Measurements from ENCODE around the gene CLPTM1L. TPM values are rescaled to one million over a fixed set of nuclear protein-coding genes. Genes with fewer than 3 reads are reported as not detected.
"Not testable (repeated sequence)": the region's sequence is repeated elsewhere in the genome, so short reads cannot be mapped to it uniquely, and the experiment has no call there.

CLPTM1L gene
- polyA plus RNA-seq, 4 donors, result 122 to 130 (median 129) TPM

GRCh38 chr5:1362242-1363015 lies 17.5 kb upstream of the CLPTM1L start:
- DNase-seq (ENCODE audit: low read depth in 4 of 4, low spot score in 2 of 4), result no peak

GRCh38 chr5:1360861-1361260 lies 16.0 kb upstream of the CLPTM1L start:
- no peak for DNase-seq (ENCODE audit: low read depth in 4 of 4, low spot score in 2 of 4)

- DNase-seq (ENCODE audit: low read depth in 4 of 4, low spot score in 2 of 4), result not testable (repeated sequence)
These were observed 15.5 kb upstream of the CLPTM1L start for GRCh38 chr5:1360367-1360766.

- no peak for DNase-seq (ENCODE audit: low read depth in 4 of 4, low spot score in 2 of 4)
These were observed 14.8 kb upstream of the CLPTM1L start for GRCh38 chr5:1359713-1360112.

- DNase-seq (ENCODE audit: low read depth in 4 of 4, low spot score in 2 of 4), result no peak
These were observed 14.2 kb upstream of the CLPTM1L start for GRCh38 chr5:1359031-1359645.

DNA sequence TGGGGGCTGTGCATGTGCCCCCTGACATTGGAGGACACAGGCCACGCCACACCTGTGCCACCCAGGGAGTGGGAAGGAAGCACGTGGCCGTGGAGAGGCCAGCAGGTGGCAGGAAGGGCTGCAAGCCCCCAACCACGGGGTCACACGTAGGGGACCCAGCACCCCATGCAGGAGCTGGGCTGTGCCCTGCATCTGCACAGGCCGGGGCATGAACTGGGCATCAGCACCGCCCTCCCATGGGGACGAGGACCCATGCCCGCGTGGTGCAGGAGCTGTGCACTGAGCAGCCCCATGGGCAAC lies 13.8 kb upstream of the CLPTM1L start:
- DNase-seq (ENCODE audit: low read depth in 4 of 4, low spot score in 2 of 4), result no peak

GRCh38 chr5:1357946-1358725 lies 13.2 kb upstream of the CLPTM1L start:
- no peak for DNase-seq (ENCODE audit: low read depth in 4 of 4, low spot score in 2 of 4)

- no peak for DNase-seq (ENCODE audit: low read depth in 4 of 4, low spot score in 2 of 4)
These were observed 12.2 kb upstream of the CLPTM1L start for GRCh38 chr5:1356873-1357787.

- no peak for DNase-seq (ENCODE audit: low read depth in 4 of 4, low spot score in 2 of 4)
These were observed 9.7 kb upstream of the CLPTM1L start for GRCh38 chr5:1354576-1354975.

GRCh38 chr5:1352231-1353219 lies 7.6 kb upstream of the CLPTM1L start:
- DNase-seq (ENCODE audit: low read depth in 4 of 4, low spot score in 2 of 4), result no peak

- no peak for DNase-seq (ENCODE audit: low read depth in 4 of 4, low spot score in 2 of 4)
These were observed 6.3 kb upstream of the CLPTM1L start for GRCh38 chr5:1351156-1351555.

- no peak for DNase-seq (ENCODE audit: low read depth in 4 of 4, low spot score in 2 of 4)
These were observed 4.3 kb upstream of the CLPTM1L start for GRCh38 chr5:1349246-1349645.

GRCh38 chr5:1348986-1349245 lies 4.0 kb upstream of the CLPTM1L start:
- DNase-seq (ENCODE audit: low read depth in 4 of 4, low spot score in 2 of 4), result no peak

DNA sequence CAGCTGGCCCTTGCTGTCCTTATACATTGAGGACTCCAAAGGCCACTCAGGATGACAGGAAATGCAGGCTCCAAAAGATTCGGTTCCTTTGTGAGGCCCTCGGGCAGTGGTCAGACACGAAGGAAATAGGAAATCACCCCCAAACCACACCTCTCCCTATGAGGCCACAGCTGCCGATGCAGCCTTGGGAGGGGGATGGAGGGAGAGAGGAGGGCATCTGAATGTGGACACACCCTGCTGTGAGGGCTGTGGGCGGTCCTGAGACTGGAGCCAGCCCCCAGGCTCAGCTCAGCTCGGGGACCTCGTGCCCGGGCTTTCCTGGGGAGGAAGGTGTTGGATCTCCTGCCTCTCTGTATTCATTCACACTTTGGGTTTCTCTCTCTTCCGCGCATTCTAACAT lies 2.7 kb upstream of the CLPTM1L start:
- no peak for DNase-seq (ENCODE audit: low read depth in 4 of 4, low spot score in 2 of 4)

DNA sequence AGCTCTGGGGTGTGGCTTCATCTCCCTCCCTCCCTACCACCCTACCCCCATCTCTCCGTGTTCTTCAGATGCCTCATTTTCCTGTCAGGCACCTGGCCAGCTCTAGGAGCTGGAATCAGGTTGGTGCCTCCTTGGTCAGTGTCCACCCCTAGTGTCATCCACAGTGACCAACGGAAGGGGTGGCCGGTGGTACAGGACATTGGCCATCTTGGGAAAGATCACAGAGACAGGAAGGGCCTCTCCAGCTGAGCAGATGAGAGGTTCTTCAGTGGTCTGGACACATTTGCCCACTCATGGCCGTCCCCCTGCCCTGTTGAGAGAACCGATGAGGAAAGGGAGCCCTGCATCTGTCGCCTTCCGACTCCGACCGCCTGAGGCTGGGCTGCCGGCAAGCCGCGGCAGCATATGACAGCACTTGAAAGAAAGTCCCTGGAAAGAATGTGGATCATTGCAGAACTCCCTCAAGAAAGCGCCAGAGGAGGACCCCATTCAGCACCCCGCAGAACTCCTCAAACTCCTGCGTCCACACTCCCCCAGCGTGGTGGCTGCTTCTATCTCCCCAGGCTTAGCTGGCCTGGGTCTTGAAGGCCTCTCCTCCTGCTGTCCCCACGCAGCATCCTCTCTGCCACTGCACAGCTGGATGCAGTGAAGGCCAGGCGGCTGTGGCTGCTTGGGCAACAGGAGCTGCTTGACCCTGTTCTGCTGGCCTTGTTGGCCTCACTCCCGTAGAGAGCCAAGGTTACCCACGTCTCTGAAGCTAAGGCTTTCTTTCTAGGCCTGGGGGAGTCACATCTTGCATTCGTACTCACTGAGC lies 1.9 kb upstream of the CLPTM1L start:
- DNase-seq (ENCODE audit: low read depth in 4 of 4, low spot score in 2 of 4), result no peak

- DNase-seq (ENCODE audit: low read depth in 4 of 4, low spot score in 2 of 4), result no peak
These were observed 1.2 kb upstream of the CLPTM1L start for GRCh38 chr5:1345876-1346626.

DNA sequence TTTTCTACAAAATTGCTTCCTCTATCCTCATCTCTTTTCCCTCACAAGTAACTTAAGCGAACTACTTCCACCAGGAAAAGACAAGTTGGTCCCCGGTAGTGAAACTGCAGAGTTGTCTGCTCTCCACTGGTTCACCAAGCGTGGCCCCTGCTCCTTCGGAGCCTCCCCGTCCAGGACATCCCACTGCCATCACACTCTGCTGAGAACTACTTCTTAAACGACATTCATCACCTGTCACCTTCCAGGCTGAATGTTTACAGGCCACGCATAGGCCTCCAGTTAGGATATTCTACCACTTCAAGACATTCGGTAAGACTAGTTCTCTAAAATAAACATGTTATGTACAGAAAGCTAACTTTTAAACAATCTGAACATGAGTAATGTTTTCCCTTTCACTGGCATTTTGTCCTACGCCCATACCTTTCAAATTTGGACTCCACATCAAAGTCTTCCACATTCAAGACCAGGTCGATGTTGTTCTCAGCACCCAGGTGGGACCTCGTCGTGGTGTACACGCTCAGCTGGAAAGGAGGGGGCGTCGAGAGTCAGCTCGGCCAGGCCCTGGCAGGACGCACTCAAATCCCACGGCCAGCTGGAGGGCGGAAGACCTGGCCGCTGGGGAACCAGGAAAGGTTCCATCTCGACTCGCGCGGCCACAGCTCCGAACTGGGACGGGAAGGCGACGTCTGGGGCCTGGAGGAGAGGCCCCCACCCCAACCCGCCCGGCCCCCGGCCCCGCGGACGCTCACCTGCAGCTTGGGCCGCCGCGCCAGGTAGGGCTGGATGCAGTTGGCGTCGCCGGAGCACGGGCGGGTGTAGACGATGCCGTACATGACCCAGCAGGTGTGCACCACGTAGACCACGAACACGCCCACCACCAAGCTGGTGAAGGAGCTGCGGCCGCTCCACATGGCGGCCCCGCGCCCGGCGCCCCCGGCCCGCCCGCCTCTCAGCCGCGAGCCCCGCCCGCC lies 683 bp downstream of the CLPTM1L start:
- DNase-seq (ENCODE audit: low read depth in 4 of 4, low spot score in 2 of 4), result no peak

Measured in left renal cortex interstitium (tissue), 4 donors.